Thymus (tissue), 11 donors: ENCODE data around the gene MIXL1. TPM values are rescaled to one million over a fixed set of nuclear protein-coding genes. Genes with fewer than 3 reads are reported as not detected.
"Not testable (repeated sequence)": the region's sequence is repeated elsewhere in the genome, so short reads cannot be mapped to it uniquely, and the experiment has no call there.

Source experiments
- DNase-seq, 9 donors: peaks; one replicate each; pipeline ENCODE4 v3.0.0-alpha.2; 2013; ENCODE audit warnings: low spot score in 9 of 9, low read depth in 6 of 9, missing footprints in 1 of 9
- H3K27ac ChIP-seq, 2 donors: one replicate each; pipeline ENCODE4 v1.5.1; 2013; ENCODE audit warnings: control low read depth in 1 of 2, low read depth in 1 of 2, low read length in 1 of 2, mild to moderate bottlenecking in 1 of 2, moderate library complexity in 1 of 2
- H3K27me3 ChIP-seq, 2 donors: one replicate each; pipeline ENCODE4 v1.5.1; 2013; ENCODE audit warnings: low read length in 1 of 2; ENCODE audit not compliant: control insufficient read depth in 2 of 2, insufficient read depth in 1 of 2
- H3K36me3 ChIP-seq, 2 donors: one replicate each; pipeline ENCODE4 v1.5.1; 2013; ENCODE audit warnings: low read length in 1 of 2, mild to moderate bottlenecking in 1 of 2, moderate library complexity in 1 of 2; ENCODE audit not compliant: control insufficient read depth in 2 of 2, insufficient read depth in 2 of 2
- H3K4me1 ChIP-seq, 2 donors: one replicate each; pipeline ENCODE4 v1.5.1; 2013; ENCODE audit warnings: low read length in 2 of 2; ENCODE audit not compliant: control insufficient read depth in 2 of 2, insufficient read depth in 2 of 2
- H3K4me3 ChIP-seq, 2 donors: one replicate each; pipeline ENCODE4 v1.5.1; 2013; ENCODE audit warnings: low read length in 2 of 2, control low read depth in 1 of 2, mild to moderate bottlenecking in 1 of 2
- H3K9me3 ChIP-seq, 2 donors: one replicate each; pipeline ENCODE4 v1.5.1; 2013; ENCODE audit warnings: low read length in 1 of 2, mild to moderate bottlenecking in 1 of 2; ENCODE audit not compliant: control insufficient read depth in 2 of 2, insufficient read depth in 1 of 2
- WGBS: extraction: QIAGEN DNeasy Blood & Tissue Kit; methylation state at CpG from one replicate; pipeline ENCODE4 v1.1.7; 2013; 5-methylcytosine and 5-hydroxymethylcytosine counted together
- polyA plus RNA-seq: library from polyadenylated mRNA; stranded (reverse); fragments of 200-250 nt; gene quantifications from one replicate; pipeline ENCODE4 v1.2.3, GENCODE V29; 2013
- total RNA-seq: library from RNA; stranded (reverse); fragments of 120-200 nt; gene quantifications from one replicate; pipeline ENCODE4 v1.2.4, GENCODE V29; 2013
- donor health status: healthy.

MIXL1 gene
- total and polyA plus RNA-seq, 2 donors, result 0.09 to 0.30 TPM

GRCh38 chr1:226199971-226200370 is 23.5 kb upstream of the MIXL1 start:
- DNase-seq, result no peak
- no peak overlapping the region for H3K4me3 ChIP-seq
- H3K4me1 ChIP-seq, result no peaks in the 10 kb centered on the region
- 65% methylated on average over 2 of the region's 2 CpGs for WGBS
- no peaks in the 10 kb centered on the region for H3K36me3 ChIP-seq
- H3K9me3 ChIP-seq, result no peaks in the 10 kb centered on the region
- no peak overlapping the region for H3K27ac ChIP-seq
- H3K27me3 ChIP-seq, result peaks cover 0 to 3% of the 10 kb centered on the region in 2 donors

DNA sequence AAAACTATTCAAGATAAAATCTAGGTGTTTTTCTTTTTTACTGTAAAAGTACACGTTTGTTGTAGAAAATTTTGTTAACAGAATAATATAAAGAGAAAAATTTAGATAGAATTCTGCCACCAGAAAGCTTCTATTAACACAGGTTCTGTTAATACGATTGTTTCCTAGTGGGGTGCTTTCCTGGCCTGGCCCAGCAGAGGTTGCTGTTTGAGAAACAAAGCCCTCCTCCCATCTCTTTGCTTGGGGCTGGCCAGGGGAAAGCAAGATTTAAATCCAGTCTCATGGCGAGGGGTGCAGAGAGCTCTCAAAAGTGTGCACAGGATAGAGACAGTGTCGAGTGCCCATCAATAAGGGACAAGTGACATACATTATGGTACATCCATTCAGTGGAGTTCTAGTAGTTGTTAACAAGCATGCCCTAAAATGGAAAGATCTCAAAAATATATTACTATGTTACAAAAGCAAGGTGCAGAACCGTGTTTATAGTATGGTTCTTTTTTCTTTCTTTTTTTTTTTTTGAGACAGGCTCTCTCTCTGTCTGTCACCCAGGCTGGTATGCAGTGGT is 22.4 kb upstream of the MIXL1 start:
- WGBS, result 81% methylated on average over 5 of the region's 5 CpGs

GRCh38 chr1:226202246-226202645 is 21.2 kb upstream of the MIXL1 start:
- Histone ChIP-seq H3K4me1 (no peaks in the 10 kb centered on the region), H3K36me3 (no peaks in the 10 kb centered on the region), H3K9me3 (no peaks in the 10 kb centered on the region), H3K27me3 (no peaks in the 10 kb centered on the region), H3K27ac (no peak overlapping the region), H3K4me3 (no peak overlapping the region)
- WGBS, result 97% methylated on average over 3 of the region's 3 CpGs
- no peak for DNase-seq

More for the DNA sequence above, 22.4 kb upstream of the MIXL1 start:
- no peaks in the 10 kb centered on the region for H3K27me3 ChIP-seq
- no peaks in the 10 kb centered on the region for H3K4me1 ChIP-seq
- no peaks in the 10 kb centered on the region for H3K9me3 ChIP-seq
- no peaks in the 10 kb centered on the region for H3K36me3 ChIP-seq
- H3K27ac ChIP-seq, result no peak overlapping the region
- no peak for DNase-seq
- H3K4me3 ChIP-seq, result no peak overlapping the region

GRCh38 chr1:226202666-226203065 is 20.8 kb upstream of the MIXL1 start:
- 94% methylated on average over 6 of the region's 6 CpGs for WGBS
- not testable (repeated sequence) for H3K4me3 ChIP-seq, H3K4me1 ChIP-seq, H3K27me3 ChIP-seq, H3K27ac ChIP-seq, H3K36me3 ChIP-seq, H3K9me3 ChIP-seq, DNase-seq

DNA sequence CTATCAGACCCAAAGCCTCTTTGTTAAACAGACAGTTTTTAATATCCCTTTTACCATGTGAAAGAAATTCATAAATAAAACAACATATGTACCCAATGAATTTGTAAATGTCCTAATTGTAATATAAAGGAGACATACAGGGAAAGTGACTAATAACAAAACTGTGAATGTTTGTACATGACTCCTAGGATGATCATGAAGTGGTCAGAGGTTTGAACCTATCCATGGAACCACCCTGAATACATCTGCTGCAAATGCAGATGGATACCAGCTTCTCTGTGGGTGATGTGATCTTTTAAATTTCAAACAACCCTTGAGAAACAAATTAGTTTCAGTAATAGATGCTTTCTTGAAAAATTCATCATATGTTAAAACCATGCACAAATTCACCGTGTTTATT is 20.2 kb upstream of the MIXL1 start:
- Histone ChIP-seq H3K9me3 (no peaks in the 10 kb centered on the region), H3K4me1 (no peaks in the 10 kb centered on the region), H3K27me3 (no peaks in the 10 kb centered on the region), H3K27ac (no peak overlapping the region), H3K4me3 (no peak overlapping the region), H3K36me3 (no peaks in the 10 kb centered on the region)
- DNase-seq, result no peak
- WGBS, result 100% methylated on average over 1 of the region's 1 CpG

DNA sequence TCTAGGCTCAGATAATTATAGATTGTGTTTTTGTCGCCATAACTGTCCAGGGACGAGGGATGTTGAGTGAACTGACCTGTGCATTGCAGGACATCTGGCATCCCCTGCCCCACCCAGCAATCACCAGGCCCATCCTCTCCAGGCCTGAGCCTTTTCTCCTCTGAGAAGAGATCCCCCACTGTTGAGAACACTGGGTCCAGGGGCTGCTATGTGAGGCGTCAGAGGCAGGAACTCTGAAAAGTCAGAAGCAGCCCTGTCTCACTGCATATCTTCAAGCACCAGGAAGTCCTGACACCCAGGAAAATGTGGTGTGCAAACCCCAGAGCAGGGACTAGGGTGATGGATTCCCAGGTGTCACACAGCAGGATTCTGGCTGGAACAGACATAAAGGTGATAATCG is 19.8 kb upstream of the MIXL1 start:
- no peaks in the 10 kb centered on the region for H3K4me1 ChIP-seq
- no peak overlapping the region for H3K4me3 ChIP-seq
- no peaks in the 10 kb centered on the region for H3K9me3 ChIP-seq
- no peak for DNase-seq
- H3K27ac ChIP-seq, result no peak overlapping the region
- H3K27me3 ChIP-seq, result no peaks in the 10 kb centered on the region
- H3K36me3 ChIP-seq, result no peaks in the 10 kb centered on the region
- WGBS, result 94% methylated on average over 4 of the region's 4 CpGs

GRCh38 chr1:226204198-226204597 is 19.3 kb upstream of the MIXL1 start:
- no peak for DNase-seq
- no peak overlapping the region for H3K27ac ChIP-seq
- H3K36me3 ChIP-seq, result no peaks in the 10 kb centered on the region
- H3K4me3 ChIP-seq, result no peak overlapping the region
- no peaks in the 10 kb centered on the region for H3K4me1 ChIP-seq
- no peaks in the 10 kb centered on the region for H3K9me3 ChIP-seq
- H3K27me3 ChIP-seq, result no peaks in the 10 kb centered on the region

GRCh38 chr1:226207048-226207447 is 16.4 kb upstream of the MIXL1 start:
- H3K4me1 ChIP-seq, result peaks cover 0 to 3% of the 10 kb centered on the region in 2 donors
- no peaks in the 10 kb centered on the region for H3K27me3 ChIP-seq
- DNase-seq, result no peak
- no peak overlapping the region for H3K4me3 ChIP-seq
- H3K36me3 ChIP-seq, result no peaks in the 10 kb centered on the region
- no peak overlapping the region for H3K27ac ChIP-seq
- no peaks in the 10 kb centered on the region for H3K9me3 ChIP-seq
- 88% methylated on average over 5 of the region's 5 CpGs for WGBS

DNA sequence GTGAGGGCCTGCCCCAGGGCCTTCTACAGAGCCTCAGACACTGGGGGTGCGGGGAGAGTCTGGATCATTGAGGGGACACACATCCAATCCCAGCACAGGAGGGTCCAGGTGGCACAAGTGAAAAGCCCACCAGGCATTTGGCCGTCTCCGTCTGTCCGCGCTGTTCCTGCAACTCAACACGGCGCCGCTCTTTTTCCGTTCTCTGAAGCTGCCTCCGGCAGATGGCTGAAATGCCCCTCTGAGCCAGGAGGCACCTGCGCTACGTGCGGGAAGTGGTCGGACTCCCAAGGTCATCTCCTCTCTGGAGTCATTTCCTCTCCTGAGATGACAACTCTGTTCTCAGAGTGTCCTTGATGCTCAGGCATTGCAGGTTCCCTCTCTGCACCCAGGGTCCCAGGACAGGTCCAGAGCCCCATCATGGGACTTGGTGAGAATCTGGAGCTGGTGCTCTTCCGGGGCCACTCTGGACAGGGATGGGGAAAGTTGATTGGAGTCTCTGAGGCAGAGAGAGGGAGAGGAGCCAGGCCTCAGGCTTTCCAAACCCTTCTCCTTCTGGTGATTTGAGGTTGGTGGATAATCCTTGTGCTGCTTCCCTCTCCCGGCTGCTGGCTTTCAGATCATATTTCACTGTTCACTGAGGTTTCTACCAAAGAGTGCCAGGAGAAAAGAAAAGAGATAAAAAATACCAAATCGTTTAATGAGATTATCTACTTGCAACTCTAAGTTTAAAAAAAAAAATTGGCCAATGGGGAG is 14.0 kb upstream of the MIXL1 start:
- Histone ChIP-seq H3K4me3 (no peak overlapping the region), H3K4me1 (peaks cover 0 to 3% of the 10 kb centered on the region in 2 donors), H3K36me3 (no peaks in the 10 kb centered on the region), H3K27me3 (no peaks in the 10 kb centered on the region), H3K9me3 (no peaks in the 10 kb centered on the region), H3K27ac (no peak overlapping the region)
- 95% methylated on average over 17 of the region's 17 CpGs for WGBS
- DNase-seq, result no peak
